Measurements from ENCODE around the gene AFG1L. TPM values are rescaled to one million over a fixed set of nuclear protein-coding genes. Genes with fewer than 3 reads are reported as not detected.
"Not testable (repeated sequence)": the region's sequence is repeated elsewhere in the genome, so short reads cannot be mapped to it uniquely, and the experiment has no call there.

The AFG1L gene
- total RNA-seq (2014; rRNA removed; shearing (Covaris generic)) (0.38 and 1.2 TPM in 2 replicates), polyA plus RNA-seq (2016; fragmentation: Nextera tagmentation; extraction: Ambion mirVana) (3.5 and 4.1 TPM in 2 replicates)

- in situ Hi-C loops (cut with MboI): no loop called here
- H3K9me3 ChIP-seq (ENCODE audit: low read depth): no peaks in the 10 kb centered on the region
- H3F3A ChIP-seq (ENCODE audit: insufficient read depth): no peaks in the 10 kb centered on the region
- H3K27me3 ChIP-seq (replicated peaks; ENCODE audit: insufficient read depth): no peaks in the 10 kb centered on the region
- no peaks in the 10 kb centered on the region for H3K36me3 ChIP-seq (ENCODE audit: low read depth)
- peak within 1 kb of the TSS; percentile 97 for H2AFZ ChIP-seq
- peak within 1 kb of the TSS; percentile 86 for H3K27ac ChIP-seq
- WGBS, 2 experiments (ENCODE audit: low coverage in 1 of 2, low lambda C conversion rate in 2 of 2, missing lambda C conversion rate in 2 of 2): 3 to 4% methylated on average over 43 to 45 of the region's 46 CpGs
- peak within 1 kb of the TSS; percentile 93 for H3K4me2 ChIP-seq (ENCODE audit: unreplicated experiment)
- H3K79me2 ChIP-seq (ENCODE audit: insufficient read depth): peaks cover 12% of the 10 kb centered on the region
- TF ChIP-seq EZH2 (IDR thresholded peaks at IDR 0.05; ENCODE audit: insufficient read depth, poor library complexity, severe bottlenecking) (no peak), EZH2phosphoT487 (IDR thresholded peaks at IDR 0.05; ENCODE audit: insufficient read depth, low read depth) (no peak)
- no peaks in the 10 kb centered on the region for H3K4me1 ChIP-seq (ENCODE audit: insufficient read depth)
- peak within 1 kb of the TSS; percentile 90 for H3K4me3 ChIP-seq
- no peaks in the 10 kb centered on the region for H4K20me1 ChIP-seq (ENCODE audit: insufficient read depth)
- DNase-seq: peak; percentile 93
- no peaks in the 10 kb centered on the region for H3K9me2 ChIP-seq (ENCODE audit: insufficient read depth)
- peak within 1 kb of the TSS; percentile 89 for H3K9ac ChIP-seq
Measured at GRCh38 chr6:108294727-108295625, at the start of gene AFG1L. TSS of gene AFG1L (plus strand) at chr6:108295054. CDS start at chr6:108295080, 26 bp downstream.

GRCh38 chr6:108245095-108245494, 49.8 kb upstream of the AFG1L start:
- Histone ChIP-seq H4K20me1 (ENCODE audit: insufficient read depth) (peaks cover 21% of the 10 kb centered on the region; the same call in 1 of the 2 replicates), H3K79me2 (ENCODE audit: insufficient read depth) (peaks cover 99% of the 10 kb centered on the region)
- H3K9me3 ChIP-seq (ENCODE audit: low read depth); in situ Hi-C loops (cut with MboI); H2AFZ ChIP-seq; H3K4me2 ChIP-seq (ENCODE audit: unreplicated experiment); H3F3A ChIP-seq (ENCODE audit: insufficient read depth); H3K27me3 ChIP-seq (replicated peaks; ENCODE audit: insufficient read depth); H3K27ac ChIP-seq; H3K9me2 ChIP-seq (ENCODE audit: insufficient read depth); DNase-seq; H3K9ac ChIP-seq; H3K36me3 ChIP-seq (ENCODE audit: low read depth); H3K4me1 ChIP-seq (ENCODE audit: insufficient read depth); H3K4me3 ChIP-seq: not testable (repeated sequence)
- 97 to 99% methylated on average over 7 of the region's 7 CpGs for WGBS, 2 experiments (ENCODE audit: low coverage in 1 of 2, low lambda C conversion rate in 2 of 2, missing lambda C conversion rate in 2 of 2)

GRCh38 chr6:108247965-108248536, 46.8 kb upstream of the AFG1L start:
- Histone ChIP-seq H3K9me2 (ENCODE audit: insufficient read depth) (no peaks in the 10 kb centered on the region), H3K9ac (no peak overlapping the region), H4K20me1 (ENCODE audit: insufficient read depth) (peaks cover 24% of the 10 kb centered on the region; the same call in 1 of the 2 replicates), H3K36me3 (ENCODE audit: low read depth) (peaks cover 3% of the 10 kb centered on the region; the same call in 1 of the 2 replicates), H2AFZ (no peak overlapping the region), H3K4me1 (ENCODE audit: insufficient read depth) (no peaks in the 10 kb centered on the region), H3K9me3 (ENCODE audit: low read depth) (no peaks in the 10 kb centered on the region), H3K27ac (no peak overlapping the region), H3K79me2 (ENCODE audit: insufficient read depth) (peaks cover 99% of the 10 kb centered on the region), H3K4me3 (no peak overlapping the region), H3F3A (ENCODE audit: insufficient read depth) (no peaks in the 10 kb centered on the region), H3K27me3 (replicated peaks; ENCODE audit: insufficient read depth) (no peaks in the 10 kb centered on the region), H3K4me2 (ENCODE audit: unreplicated experiment) (no peak overlapping the region)
- in situ Hi-C loops (cut with MboI): no loop called here
- no peak for TF ChIP-seq EZH2 (IDR thresholded peaks at IDR 0.05; ENCODE audit: insufficient read depth, poor library complexity, severe bottlenecking)
- no peak for TF ChIP-seq EZH2phosphoT487 (IDR thresholded peaks at IDR 0.05; ENCODE audit: insufficient read depth, low read depth)
- DNase-seq: no peak
- WGBS, 2 experiments (ENCODE audit: low coverage in 1 of 2, low lambda C conversion rate in 2 of 2, missing lambda C conversion rate in 2 of 2): 96 to 100% methylated on average over 1 of the region's 1 CpG

- in situ Hi-C loops (cut with MboI): no loop called here
- H3K4me2 ChIP-seq (ENCODE audit: unreplicated experiment): no peak overlapping the region
- no peak overlapping the region for H3K4me3 ChIP-seq
Measured at GRCh38 chr6:108250240-108250866, 44.5 kb upstream of the AFG1L start.

More at GRCh38 chr6:108250240-108250866, 44.5 kb upstream of the AFG1L start:
- Histone ChIP-seq H3K27me3 (replicated peaks; ENCODE audit: insufficient read depth) (no peaks in the 10 kb centered on the region), H3K4me1 (ENCODE audit: insufficient read depth) (no peaks in the 10 kb centered on the region), H3K9me2 (ENCODE audit: insufficient read depth) (no peaks in the 10 kb centered on the region), H2AFZ (no peak overlapping the region), H3K27ac (no peak overlapping the region), H4K20me1 (ENCODE audit: insufficient read depth) (peaks cover 25% of the 10 kb centered on the region; the same call in 1 of the 2 replicates), H3K79me2 (ENCODE audit: insufficient read depth) (peaks cover 99% of the 10 kb centered on the region), H3K9ac (no peak overlapping the region), H3K9me3 (ENCODE audit: low read depth) (no peaks in the 10 kb centered on the region), H3F3A (ENCODE audit: insufficient read depth) (no peaks in the 10 kb centered on the region), H3K36me3 (ENCODE audit: low read depth) (no peaks in the 10 kb centered on the region; the same call in 1 of the 2 replicates)
- DNase-seq: peak; percentile 29
- WGBS, 2 experiments (ENCODE audit: low coverage in 1 of 2, low lambda C conversion rate in 2 of 2, missing lambda C conversion rate in 2 of 2): 91 to 95% methylated on average over 2 of the region's 2 CpGs
- TF ChIP-seq EZH2 (IDR thresholded peaks at IDR 0.05; ENCODE audit: insufficient read depth, poor library complexity, severe bottlenecking) (no peak), EZH2phosphoT487 (IDR thresholded peaks at IDR 0.05; ENCODE audit: insufficient read depth, low read depth) (no peak)
